ENCODE data around the gene ITGB4. TPM values are rescaled to one million over a fixed set of nuclear protein-coding genes. Genes with fewer than 3 reads are reported as not detected.

The ITGB4 gene
- total RNA-seq, 2 experiments from 2014 or later, result 0.81 to 1.3 TPM

GRCh38 chr17:75738218-75738802 is 17.1 kb downstream of the ITGB4 start:
- H3K4me3 Mint-ChIP-seq, result no peak overlapping the region
- ChIA-PET POLR2A (no interaction called here), CTCF (interaction anchor here (1.7 kb wide), 1 partner anchor 10 kb away, joined by 4 read pairs; no protein-coding TSS in a partner anchor)
- Histone ChIP-seq H3K27ac (ENCODE audit: low read depth in 1 of 2, low read length in 2 of 2) (no peak overlapping the region), H3K4me3 (ENCODE audit: low read length) (no peak overlapping the region), H3K9me3 (ENCODE audit: control insufficient read depth in 1 of 2, insufficient read depth in 1 of 2, low read length in 2 of 2) (no peaks in the 10 kb centered on the region), H3K4me1 (ENCODE audit: insufficient read depth, low read length) (peaks cover 3% of the 10 kb centered on the region), H3K36me3 (ENCODE audit: insufficient read depth, low read length) (no peaks in the 10 kb centered on the region), H3K27me3 (ENCODE audit: control insufficient read depth in 1 of 2, insufficient read depth in 2 of 2, low read length in 2 of 2) (no peaks in the 10 kb centered on the region)
- no peak overlapping the region for H3K27ac Mint-ChIP-seq
- H3K27me3 Mint-ChIP-seq, result no peaks in the 10 kb centered on the region
- DNase-seq (peak in 3 of 14 experiments; percentile 14 to 75 (median 68)), ATAC-seq (ENCODE audit: poor library complexity) (no peak)
- no peaks in the 10 kb centered on the region for H3K36me3 Mint-ChIP-seq (ENCODE audit: low read depth)
- no peak for TF ChIP-seq CTCF (IDR thresholded peaks at IDR 0.05)
- intact Hi-C loops (cut with DNase I, micrococcal nuclease), result no loop called here
- H3K9me3 Mint-ChIP-seq, result no peaks in the 10 kb centered on the region
- H3K4me1 Mint-ChIP-seq (ENCODE audit: low read depth), result peaks cover 5% of the 10 kb centered on the region

DNA sequence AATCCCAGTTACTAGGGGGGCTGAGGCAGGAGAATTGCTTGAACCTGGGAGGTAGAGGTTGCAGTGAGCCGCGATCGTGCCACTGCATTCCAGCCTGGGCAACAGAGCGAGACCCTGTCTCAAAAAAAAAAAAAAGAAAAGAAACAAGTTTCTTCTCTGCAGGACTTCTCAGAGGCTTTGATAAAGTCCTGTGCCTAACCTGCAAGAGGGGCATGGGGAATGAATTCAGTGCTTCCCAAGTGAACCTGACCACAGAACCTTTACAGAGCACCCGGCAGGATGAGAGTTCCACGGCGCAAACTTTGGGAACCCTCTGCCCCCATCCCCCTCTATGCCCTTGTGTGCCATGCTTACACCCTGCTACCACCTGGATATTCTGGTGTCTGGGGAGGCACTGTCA is 17.9 kb downstream of the ITGB4 start:
- CTCF ChIA-PET, result interaction anchor here (1.7 kb wide), 1 partner anchor 9 kb away, joined by 4 read pairs; no protein-coding TSS in a partner anchor
- TF ChIP-seq CTCF (IDR thresholded peaks at IDR 0.05), result no peak
- POLR2A ChIA-PET, result no interaction called here

DNA sequence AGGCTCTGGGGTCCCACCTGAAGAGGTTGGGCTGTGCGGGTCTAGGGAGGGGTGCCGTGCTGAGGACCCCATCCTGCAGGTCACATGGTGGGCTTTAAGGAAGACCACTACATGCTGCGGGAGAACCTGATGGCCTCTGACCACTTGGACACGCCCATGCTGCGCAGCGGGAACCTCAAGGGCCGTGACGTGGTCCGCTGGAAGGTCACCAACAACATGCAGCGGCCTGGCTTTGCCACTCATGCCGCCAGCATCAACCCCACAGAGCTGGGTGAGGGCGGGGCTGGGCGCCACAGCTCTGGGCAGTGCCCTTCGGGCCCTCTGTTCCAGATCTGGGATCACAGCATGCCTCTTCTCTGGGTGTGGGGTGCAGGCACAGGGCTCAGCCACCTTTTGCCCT is 18.5 kb downstream of the ITGB4 start:
- H3K36me3 ChIP-seq (ENCODE audit: insufficient read depth, low read length), result no peaks in the 10 kb centered on the region
- no peaks in the 10 kb centered on the region for H3K36me3 Mint-ChIP-seq (ENCODE audit: low read depth)
- no peaks in the 10 kb centered on the region for H3K27me3 ChIP-seq (ENCODE audit: control insufficient read depth in 1 of 2, insufficient read depth in 2 of 2, low read length in 2 of 2)
- no peak for ATAC-seq (ENCODE audit: poor library complexity)
- no peaks in the 10 kb centered on the region for H3K27me3 Mint-ChIP-seq
- H3K9me3 Mint-ChIP-seq, result no peaks in the 10 kb centered on the region
- H3K27ac Mint-ChIP-seq, result no peak overlapping the region
- no peak for TF ChIP-seq CTCF (IDR thresholded peaks at IDR 0.05)
- DNase-seq, result peak in 1 of 14 experiments; percentile 18
- no peak overlapping the region for H3K4me3 Mint-ChIP-seq
- CTCF ChIA-PET, result interaction anchor here (1.7 kb wide), 1 partner anchor 8 kb away, joined by 4 read pairs; no protein-coding TSS in a partner anchor
- peaks cover 3% of the 10 kb centered on the region for H3K4me1 ChIP-seq (ENCODE audit: insufficient read depth, low read length)
- H3K27ac ChIP-seq (ENCODE audit: low read depth in 1 of 2, low read length in 2 of 2), result no peak overlapping the region
- H3K4me3 ChIP-seq (ENCODE audit: low read length), result no peak overlapping the region
- intact Hi-C loops (cut with DNase I, micrococcal nuclease), result no loop called here
- no peaks in the 10 kb centered on the region for H3K4me1 Mint-ChIP-seq (ENCODE audit: low read depth)
- H3K9me3 ChIP-seq (ENCODE audit: control insufficient read depth in 1 of 2, insufficient read depth in 1 of 2, low read length in 2 of 2), result no peaks in the 10 kb centered on the region
- POLR2A ChIA-PET, result no interaction called here

More for the DNA sequence above, 17.9 kb downstream of the ITGB4 start:
- H3K36me3 ChIP-seq (ENCODE audit: insufficient read depth, low read length), result no peaks in the 10 kb centered on the region
- H3K27ac ChIP-seq (ENCODE audit: low read depth in 1 of 2, low read length in 2 of 2), result no peak overlapping the region
- H3K27me3 Mint-ChIP-seq, result no peaks in the 10 kb centered on the region
- DNase-seq (no peak), ATAC-seq (ENCODE audit: poor library complexity) (no peak)
- H3K4me3 Mint-ChIP-seq, result no peak overlapping the region
- H3K36me3 Mint-ChIP-seq (ENCODE audit: low read depth), result no peaks in the 10 kb centered on the region
- no peak overlapping the region for H3K27ac Mint-ChIP-seq
- peaks cover 3% of the 10 kb centered on the region for H3K4me1 ChIP-seq (ENCODE audit: insufficient read depth, low read length)
- H3K4me1 Mint-ChIP-seq (ENCODE audit: low read depth), result peaks cover 5% of the 10 kb centered on the region
- intact Hi-C loops (cut with DNase I, micrococcal nuclease), result no loop called here
- H3K9me3 Mint-ChIP-seq, result no peaks in the 10 kb centered on the region
- H3K9me3 ChIP-seq (ENCODE audit: control insufficient read depth in 1 of 2, insufficient read depth in 1 of 2, low read length in 2 of 2), result no peaks in the 10 kb centered on the region
- no peak overlapping the region for H3K4me3 ChIP-seq (ENCODE audit: low read length)
- no peaks in the 10 kb centered on the region for H3K27me3 ChIP-seq (ENCODE audit: control insufficient read depth in 1 of 2, insufficient read depth in 2 of 2, low read length in 2 of 2)

Data from CD4-positive, alpha-beta T cell (primary cell).